ENCODE measurements around the gene EZH1. TPM values are rescaled to one million over a fixed set of nuclear protein-coding genes. Genes with fewer than 3 reads are reported as not detected.

EZH1 gene
- total and polyA plus RNA-seq, 2 experiments from 2014 or later = 9.5 to 22.5 TPM

DNA sequence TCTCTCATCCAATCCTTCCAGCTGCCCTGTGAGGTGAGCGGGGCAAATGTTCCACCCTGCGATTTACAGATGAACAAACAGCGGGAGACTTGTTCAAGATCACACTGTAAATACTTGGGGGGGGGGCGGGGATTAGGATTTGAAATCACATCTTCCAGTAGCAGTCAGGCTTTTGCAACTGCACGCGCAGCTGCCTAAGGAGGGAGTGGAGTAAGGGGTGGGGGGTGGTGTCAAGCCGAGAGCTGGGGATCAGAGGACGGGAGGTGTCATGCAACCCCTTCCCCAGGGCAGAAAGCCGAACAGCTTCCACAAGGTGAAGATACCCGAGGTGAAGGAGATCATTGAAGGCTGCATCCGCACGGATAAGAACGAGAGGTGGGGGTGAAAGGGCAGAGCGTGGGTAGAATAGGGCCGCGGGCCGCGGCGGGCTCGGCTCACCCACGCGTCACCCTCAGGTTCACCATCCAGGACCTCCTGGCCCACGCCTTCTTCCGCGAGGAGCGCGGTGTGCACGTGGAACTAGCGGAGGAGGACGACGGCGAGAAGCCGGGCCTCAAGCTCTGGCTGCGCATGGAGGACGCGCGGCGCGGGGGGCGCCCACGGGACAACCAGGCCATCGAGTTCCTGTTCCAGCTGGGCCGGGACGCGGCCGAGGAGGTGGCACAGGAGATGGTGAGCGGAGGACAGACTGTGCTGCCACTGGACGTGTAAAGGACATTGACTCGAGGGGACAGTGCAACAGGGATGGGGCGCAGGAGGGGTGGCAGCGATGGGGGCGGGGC, 40.2 kb upstream of the EZH1 start:
- H3K9me2 ChIP-seq (replicated peaks; ENCODE audit: insufficient read depth) = no peaks in the 10 kb centered on the region
- H3K4me1 ChIP-seq (ENCODE audit: insufficient read depth) = peaks cover 16% of the 10 kb centered on the region
- H3K27ac ChIP-seq = no peak overlapping the region
- H4K20me1 ChIP-seq (ENCODE audit: insufficient read depth, poor library complexity, severe bottlenecking) = no peaks in the 10 kb centered on the region
- DNase-seq (ENCODE audit: low spot score) = no peak
- TF ChIP-seq EZH2phosphoT487 (IDR thresholded peaks at IDR 0.05; ENCODE audit: low read depth, severe bottlenecking, unreplicated experiment) (no peak), EZH2 (IDR thresholded peaks at IDR 0.05; ENCODE audit: borderline replicate concordance) (no peak)
- TF ChIP-seq, protein P1, sequence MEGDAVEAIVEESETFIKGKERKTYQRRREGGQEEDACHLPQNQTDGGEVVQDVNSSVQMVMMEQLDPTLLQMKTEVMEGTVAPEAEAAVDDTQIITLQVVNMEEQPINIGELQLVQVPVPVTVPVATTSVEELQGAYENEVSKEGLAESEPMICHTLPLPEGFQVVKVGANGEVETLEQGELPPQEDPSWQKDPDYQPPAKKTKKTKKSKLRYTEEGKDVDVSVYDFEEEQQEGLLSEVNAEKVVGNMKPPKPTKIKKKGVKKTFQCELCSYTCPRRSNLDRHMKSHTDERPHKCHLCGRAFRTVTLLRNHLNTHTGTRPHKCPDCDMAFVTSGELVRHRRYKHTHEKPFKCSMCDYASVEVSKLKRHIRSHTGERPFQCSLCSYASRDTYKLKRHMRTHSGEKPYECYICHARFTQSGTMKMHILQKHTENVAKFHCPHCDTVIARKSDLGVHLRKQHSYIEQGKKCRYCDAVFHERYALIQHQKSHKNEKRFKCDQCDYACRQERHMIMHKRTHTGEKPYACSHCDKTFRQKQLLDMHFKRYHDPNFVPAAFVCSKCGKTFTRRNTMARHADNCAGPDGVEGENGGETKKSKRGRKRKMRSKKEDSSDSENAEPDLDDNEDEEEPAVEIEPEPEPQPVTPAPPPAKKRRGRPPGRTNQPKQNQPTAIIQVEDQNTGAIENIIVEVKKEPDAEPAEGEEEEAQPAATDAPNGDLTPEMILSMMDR (IDR thresholded peaks at IDR 0.05; ENCODE audit: poor library complexity) = no peak
- 95% methylated on average over 52 of the region's 52 CpGs for WGBS (ENCODE audit: low lambda C conversion rate, missing lambda C conversion rate)
- H2AFZ ChIP-seq = no peak overlapping the region
- no peaks in the 10 kb centered on the region for H3K36me3 ChIP-seq (replicated peaks; ENCODE audit: insufficient read depth, low read depth)
- no peak overlapping the region for H3K4me2 ChIP-seq
- H3K27me3 ChIP-seq = peaks cover 11% of the 10 kb centered on the region
- H3K9me3 ChIP-seq (ENCODE audit: low read depth) = no peaks in the 10 kb centered on the region
- H3K79me2 ChIP-seq = no peaks in the 10 kb centered on the region
- H3K4me3 ChIP-seq = no peak overlapping the region

DNA sequence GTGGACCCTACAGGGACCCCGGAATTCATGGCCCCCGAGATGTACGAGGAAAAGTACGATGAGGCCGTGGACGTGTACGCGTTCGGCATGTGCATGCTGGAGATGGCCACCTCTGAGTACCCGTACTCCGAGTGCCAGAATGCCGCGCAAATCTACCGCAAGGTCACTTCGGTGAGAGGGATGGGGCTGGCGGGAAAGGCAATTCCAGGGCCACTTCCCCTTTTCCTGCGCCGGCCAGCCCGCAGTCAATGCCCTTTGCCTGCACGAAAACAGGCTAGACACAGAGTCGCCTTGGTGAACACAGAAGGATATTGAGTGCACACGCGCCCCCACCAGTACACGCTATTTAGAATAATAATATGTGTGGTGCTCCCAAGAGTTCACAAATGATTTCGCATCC, 39.6 kb upstream of the EZH1 start:
- Histone ChIP-seq H4K20me1 (ENCODE audit: insufficient read depth, poor library complexity, severe bottlenecking) (no peaks in the 10 kb centered on the region), H3K27me3 (peaks cover 11% of the 10 kb centered on the region), H3K9me2 (replicated peaks; ENCODE audit: insufficient read depth) (no peaks in the 10 kb centered on the region), H3K9me3 (ENCODE audit: low read depth) (no peaks in the 10 kb centered on the region), H2AFZ (no peak overlapping the region), H3K4me3 (no peak overlapping the region), H3K79me2 (no peaks in the 10 kb centered on the region), H3K4me1 (ENCODE audit: insufficient read depth) (peaks cover 17% of the 10 kb centered on the region), H3K4me2 (no peak overlapping the region), H3K36me3 (replicated peaks; ENCODE audit: insufficient read depth, low read depth) (no peaks in the 10 kb centered on the region), H3K27ac (no peak overlapping the region)
- 97% methylated on average over 25 of the region's 25 CpGs for WGBS (ENCODE audit: low lambda C conversion rate, missing lambda C conversion rate)
- DNase-seq (ENCODE audit: low spot score) = no peak
- TF ChIP-seq EZH2 (IDR thresholded peaks at IDR 0.05; ENCODE audit: borderline replicate concordance) = no peak
- TF ChIP-seq EZH2phosphoT487 (IDR thresholded peaks at IDR 0.05; ENCODE audit: low read depth, severe bottlenecking, unreplicated experiment) = no peak
- TF ChIP-seq, protein P1 (IDR thresholded peaks at IDR 0.05; ENCODE audit: poor library complexity) = no peak

DNA sequence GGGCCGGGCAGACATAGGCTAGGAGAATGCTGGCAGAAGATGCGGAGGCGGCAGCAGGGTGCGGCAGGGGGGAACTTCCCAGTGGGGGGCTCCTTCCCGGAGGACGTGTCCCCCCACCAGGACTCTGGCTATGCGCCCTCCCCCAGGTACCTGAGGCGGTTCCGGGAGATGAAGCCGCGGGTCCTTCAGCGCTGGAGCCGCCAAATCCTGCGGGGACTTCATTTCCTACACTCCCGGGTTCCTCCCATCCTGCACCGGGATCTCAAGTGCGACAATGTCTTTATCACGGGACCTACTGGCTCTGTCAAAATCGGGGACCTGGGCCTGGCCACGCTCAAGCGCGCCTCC, 38.9 kb upstream of the EZH1 start:
- TF ChIP-seq EZH2 (IDR thresholded peaks at IDR 0.05; ENCODE audit: borderline replicate concordance) (no peak), EZH2phosphoT487 (IDR thresholded peaks at IDR 0.05; ENCODE audit: low read depth, severe bottlenecking, unreplicated experiment) (no peak)
- TF ChIP-seq, protein P1 (IDR thresholded peaks at IDR 0.05; ENCODE audit: poor library complexity) = no peak
- Histone ChIP-seq H3K9me2 (replicated peaks; ENCODE audit: insufficient read depth) (no peaks in the 10 kb centered on the region), H3K27me3 (peaks cover 11% of the 10 kb centered on the region), H3K9me3 (ENCODE audit: low read depth) (no peaks in the 10 kb centered on the region), H3K4me3 (no peak overlapping the region), H3K4me1 (ENCODE audit: insufficient read depth) (peaks cover 17% of the 10 kb centered on the region), H3K27ac (no peak overlapping the region), H4K20me1 (ENCODE audit: insufficient read depth, poor library complexity, severe bottlenecking) (no peaks in the 10 kb centered on the region), H3K36me3 (replicated peaks; ENCODE audit: insufficient read depth, low read depth) (no peaks in the 10 kb centered on the region), H3K79me2 (no peaks in the 10 kb centered on the region), H3K4me2 (no peak overlapping the region), H2AFZ (no peak overlapping the region)
- 90% methylated on average over 22 of the region's 22 CpGs for WGBS (ENCODE audit: low lambda C conversion rate, missing lambda C conversion rate)
- DNase-seq (ENCODE audit: low spot score) = no peak
